ENCODE results near the gene LSR. TPM values are rescaled to one million over a fixed set of nuclear protein-coding genes. Genes with fewer than 3 reads are reported as not detected.

Gene LSR
- polyA plus RNA-seq, 1 donor (not counting 4 experiments of a cell fraction or from before 2014, with no cell fraction given), result 51.3 TPM

- no peaks in the 10 kb centered on the region for H3K27me3 ChIP-seq (ENCODE audit: control insufficient read depth, extremely low read depth, insufficient read depth, low read length)
- H3K79me2 ChIP-seq (ENCODE audit: control insufficient read depth, insufficient read depth, low read length), result peaks cover 18% of the 10 kb centered on the region
- no peaks in the 10 kb centered on the region for H4K20me1 ChIP-seq (ENCODE audit: control insufficient read depth, extremely low read depth, insufficient read depth, low read length)
- FAIRE-seq (no peak), DNase-seq (ENCODE audit: low read depth, low spot score) (no peak)
- H3K36me3 ChIP-seq (ENCODE audit: control insufficient read depth in 2 of 2, extremely low read depth in 1 of 2, insufficient read depth in 2 of 2, low read length in 2 of 2), result peaks cover 19 to 31% of the 10 kb centered on the region in 2 experiments
- no peaks in the 10 kb centered on the region for H3K9me3 ChIP-seq (ENCODE audit: control insufficient read depth, low read depth, low read length)
- H3K9ac ChIP-seq (ENCODE audit: control insufficient read depth, extremely low read depth, insufficient read depth, low read length), result no peak overlapping the region
- no peak overlapping the region for H3K4me3 ChIP-seq (ENCODE audit: control insufficient read depth in 2 of 3, extremely low read depth in 1 of 3, insufficient read depth in 2 of 3, low read depth in 1 of 3, low read length in 3 of 3)
- dilution Hi-C loops (cut with MboI; ENCODE audit: extremely low pct_ligation_motif_present, low sequenced_read_pairs), result no loop called here
- no peak overlapping the region for H2AFZ ChIP-seq (ENCODE audit: control insufficient read depth, low read length)
- peaks cover 17% of the 10 kb centered on the region for H3K4me1 ChIP-seq (ENCODE audit: control insufficient read depth, extremely low read depth, insufficient read depth, low read length)
- no peak overlapping the region for H3K4me2 ChIP-seq (ENCODE audit: control insufficient read depth, extremely low read depth, insufficient read depth, low read depth, low read length)
- no peak for TF ChIP-seq CTCF (optimal IDR thresholded peaks at IDR 0.05 in 1 of 3, IDR thresholded peaks at IDR 0.05 in 1 of 3, conservative IDR thresholded peaks at IDR 0.05 in 1 of 3; ENCODE audit: extremely low read depth in 1 of 3, insufficient read depth in 2 of 3, low read length in 3 of 3)
- TF ChIP-seq EZH2 (IDR thresholded peaks at IDR 0.05; ENCODE audit: low read length), result no peak
- H3K27ac ChIP-seq (ENCODE audit: control insufficient read depth, insufficient read depth, low read length), result no peak overlapping the region
- no peaks in the 10 kb centered on the region for H3K9me1 ChIP-seq (ENCODE audit: control insufficient read depth, extremely low read depth, insufficient read depth, low read length)
These were observed 16.5 kb downstream of the LSR start for GRCh38 chr19:35265126-35265899.

DNA sequence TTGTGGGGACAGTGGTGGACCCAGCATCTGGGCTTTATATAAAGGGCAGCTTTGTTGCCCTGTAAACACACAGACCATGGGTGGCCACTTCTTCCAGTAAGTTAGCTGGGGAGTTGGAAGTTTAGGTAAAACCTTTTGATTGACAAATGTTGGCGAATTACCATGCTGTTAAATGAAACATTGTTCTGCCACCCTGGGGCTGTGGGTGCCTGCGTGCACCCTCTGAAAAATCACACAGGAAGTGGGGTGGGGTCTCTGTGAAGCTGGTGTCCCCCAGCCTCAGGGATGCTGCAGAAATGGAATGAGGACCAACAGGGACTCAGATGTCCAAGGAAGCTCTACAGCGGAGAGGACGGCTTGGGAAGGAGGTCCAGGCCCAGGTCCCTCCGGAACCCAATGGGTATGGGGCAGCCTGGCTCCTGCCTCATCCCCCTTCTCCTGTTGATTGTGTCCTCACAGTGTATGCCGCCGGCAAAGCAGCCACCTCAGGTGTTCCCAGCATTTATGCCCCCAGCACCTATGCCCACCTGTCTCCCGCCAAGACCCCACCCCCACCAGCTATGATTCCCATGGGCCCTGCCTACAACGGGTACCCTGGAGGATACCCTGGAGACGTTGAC lies 17.2 kb downstream of the LSR start:
- TF ChIP-seq CTCF (optimal IDR thresholded peaks at IDR 0.05 in 1 of 3, IDR thresholded peaks at IDR 0.05 in 1 of 3, conservative IDR thresholded peaks at IDR 0.05 in 1 of 3; ENCODE audit: extremely low read depth in 1 of 3, insufficient read depth in 2 of 3, low read length in 3 of 3) (no peak), EZH2 (IDR thresholded peaks at IDR 0.05; ENCODE audit: low read length) (no peak)
- Histone ChIP-seq H3K9me1 (ENCODE audit: control insufficient read depth, extremely low read depth, insufficient read depth, low read length) (no peaks in the 10 kb centered on the region), H3K79me2 (ENCODE audit: control insufficient read depth, insufficient read depth, low read length) (peaks cover 17% of the 10 kb centered on the region), H3K27ac (ENCODE audit: control insufficient read depth, insufficient read depth, low read length) (no peak overlapping the region), H3K27me3 (ENCODE audit: control insufficient read depth, extremely low read depth, insufficient read depth, low read length) (no peaks in the 10 kb centered on the region), H3K9ac (ENCODE audit: control insufficient read depth, extremely low read depth, insufficient read depth, low read length) (no peak overlapping the region), H3K9me3 (ENCODE audit: control insufficient read depth, low read depth, low read length) (no peaks in the 10 kb centered on the region), H4K20me1 (ENCODE audit: control insufficient read depth, extremely low read depth, insufficient read depth, low read length) (no peaks in the 10 kb centered on the region), H3K4me2 (ENCODE audit: control insufficient read depth, extremely low read depth, insufficient read depth, low read depth, low read length) (peak overlapping the region; percentile 27), H2AFZ (ENCODE audit: control insufficient read depth, low read length) (no peak overlapping the region), H3K4me3 (ENCODE audit: control insufficient read depth in 2 of 3, extremely low read depth in 1 of 3, insufficient read depth in 2 of 3, low read depth in 1 of 3, low read length in 3 of 3) (no peak overlapping the region), H3K36me3 (ENCODE audit: control insufficient read depth in 2 of 2, extremely low read depth in 1 of 2, insufficient read depth in 2 of 2, low read length in 2 of 2) (peaks cover 22 to 32% of the 10 kb centered on the region in 2 experiments), H3K4me1 (ENCODE audit: control insufficient read depth, extremely low read depth, insufficient read depth, low read length) (peaks cover 17% of the 10 kb centered on the region)
- FAIRE-seq, result no peak
- dilution Hi-C loops (cut with MboI; ENCODE audit: extremely low pct_ligation_motif_present, low sequenced_read_pairs), result no loop called here
- no peak for DNase-seq (ENCODE audit: low read depth, low spot score)
